Panc1 (cell line): ENCODE measurements around the gene ABCC1. TPM values are rescaled to one million over a fixed set of nuclear protein-coding genes. Genes with fewer than 3 reads are reported as not detected.

Experiments
- ATAC-seq: fragments of 200-7000 bp; cut with Tn5 transposase; 2 replicates; pipeline ENCODE4 v1.9.1; 2020; ENCODE audit warnings: mild to moderate bottlenecking, moderate library complexity
- BruUV-seq: library from RNA; stranded (reverse); fragments of 400-500 nt; replicated peaks from 2 replicates; lab custom pipeline; 2021; lab: Mats Ljungman, UMichigan
- CTCF ChIA-PET: fragments of 300-600 bp; sonication (Branson Sonifier 250); formaldehyde crosslinking; loops from one replicate; lab custom pipeline; 2022; ENCODE audit warnings: antibody characterized with exemption; lab: Charles Lee
- POLR2A ChIA-PET: fragments of 300-600 bp; sonication (Branson Sonifier 250); formaldehyde crosslinking; loops from one replicate; lab custom pipeline; 2022; ENCODE audit warnings: antibody characterized with exemption; lab: Charles Lee
- DNase-seq: peaks from one replicate; pipeline ENCODE4 v3.0.0-alpha.2; 2010; ENCODE audit warnings: low read depth, low spot score
- H3K27ac ChIP-seq: 2 replicates; pipeline ENCODE4 v1.5.1; 2011; ENCODE audit warnings: mild to moderate bottlenecking, low read length, inconsistent platforms
- H3K27me3 ChIP-seq: fragments of 200-500 bp; sonication (Bioruptor generic); 2 replicates; pipeline ENCODE4 v1.6.0; 2014; ENCODE audit warnings: low read length, inconsistent platforms; ENCODE audit not compliant: control insufficient read depth, insufficient read depth
- H3K36me3 ChIP-seq: fragments of 200-500 bp; sonication (Bioruptor generic); 2 replicates; pipeline ENCODE4 v1.5.1; 2014; ENCODE audit warnings: inconsistent platforms, mild to moderate bottlenecking, low read length, moderate library complexity; ENCODE audit not compliant: control insufficient read depth, insufficient read depth
- H3K4me1 ChIP-seq: 2 replicates; pipeline ENCODE4 v1.5.1; 2011; ENCODE audit warnings: inconsistent platforms, mild to moderate bottlenecking, low read length, moderate library complexity; ENCODE audit not compliant: control insufficient read depth, insufficient read depth
- H3K4me3 ChIP-seq, 2 experiments: 2 replicates each; pipeline ENCODE4 v1.5.1; 2011 to 2012; ENCODE audit warnings: low read depth in 2 of 2, low read length in 2 of 2, mild to moderate bottlenecking in 2 of 2, inconsistent platforms in 1 of 2, moderate library complexity in 1 of 2
- H3K9me3 ChIP-seq: fragments of 200-500 bp; sonication (Bioruptor generic); 2 replicates; pipeline ENCODE4 v1.5.1; 2014; ENCODE audit warnings: low read depth, mild to moderate bottlenecking, inconsistent platforms, low read length, moderate library complexity; ENCODE audit not compliant: control insufficient read depth, insufficient read depth
- CTCF ChIP-seq: fragments of 450-650 bp; IDR thresholded peaks from 2 replicates; pipeline ENCODE4 v1.5.1; 2017; ENCODE audit warnings: mild to moderate bottlenecking
- POLR2AphosphoS5 ChIP-seq: IDR thresholded peaks from 2 replicates; pipeline ENCODE4 v1.6.1; 2012; ENCODE audit warnings: mild to moderate bottlenecking, low read depth, low read length, moderate library complexity
- REST ChIP-seq, 2 experiments: IDR thresholded peaks; 2 replicates each; pipeline ENCODE4 v1.6.1; 2011 to 2012; ENCODE audit warnings: low read depth in 2 of 2, control low read depth in 1 of 2, low read length in 1 of 2, mild to moderate bottlenecking in 1 of 2, moderate library complexity in 1 of 2; ENCODE audit not compliant: insufficient read depth in 1 of 2
- SIN3A ChIP-seq: IDR thresholded peaks from 2 replicates; pipeline ENCODE4 v1.6.1; 2012; ENCODE audit warnings: low read depth, mild to moderate bottlenecking, low read length, moderate library complexity, borderline replicate concordance; ENCODE audit not compliant: insufficient read depth
- TCF7L2 ChIP-seq: IDR thresholded peaks from 2 replicates; pipeline ENCODE4 v1.6.1; 2011; ENCODE audit warnings: mild to moderate bottlenecking, low read depth, low read length, inconsistent platforms
- in situ Hi-C: cut with HindIII; loops from 2 replicates; pipeline ENCODE4 v1.10.0; 2016; ENCODE audit warnings: low sequenced_read_pairs, low pct_unique_long_range_greater_than_20kb
- intact Hi-C: fragments of 100-400 bp; cut with micrococcal nuclease; formaldehyde crosslinking; loops from one replicate; pipeline ENCODE4 v1.10.0; 2022; ENCODE audit not compliant: unreplicated experiment
- total RNA-seq: library from RNA; stranded (reverse); gene quantifications from one replicate; pipeline ENCODE4 v1.2.1, GENCODE V29; 2021; ENCODE audit not compliant: unreplicated experiment

Gene ABCC1
- total RNA-seq, 1 experiment from 2014 or later: 296 TPM

- in situ Hi-C loops (no loop called here), intact Hi-C loops (no loop called here)
- CTCF ChIA-PET: no interaction called here
- TF ChIP-seq REST (IDR thresholded peaks at IDR 0.05; ENCODE audit: insufficient read depth in 1 of 2, low read depth in 2 of 2, low read length in 1 of 2): no peak
- no peak for TF ChIP-seq SIN3A
- no peak for TF ChIP-seq TCF7L2
- no peak for TF ChIP-seq POLR2AphosphoS5
- no peak for TF ChIP-seq CTCF
- POLR2A ChIA-PET: no interaction called here
- H3K9me3 ChIP-seq: no peaks in the 10 kb centered on the region
- DNase-seq: no peak
- no peaks in the 10 kb centered on the region for H3K27me3 ChIP-seq
- H3K27ac ChIP-seq: no peak overlapping the region
- H3K4me3 ChIP-seq: no peak overlapping the region
- BruUV-seq: no TSS peak
- no peaks in the 10 kb centered on the region for H3K4me1 ChIP-seq
- no peak for ATAC-seq
- no peaks in the 10 kb centered on the region for H3K36me3 ChIP-seq
Observed at GRCh38 chr16:16185095-16185494, 235.7 kb downstream of the ABCC1 start.

- in situ Hi-C loops (no loop called here), intact Hi-C loops (no loop called here)
- H3K9me3 ChIP-seq: no peaks in the 10 kb centered on the region
- H3K27ac ChIP-seq: no peak overlapping the region
- ATAC-seq: no peak
- H3K4me1 ChIP-seq: no peaks in the 10 kb centered on the region
- no peaks in the 10 kb centered on the region for H3K27me3 ChIP-seq
- ChIA-PET POLR2A (no interaction called here), CTCF (no interaction called here)
- DNase-seq: no peak
- TF ChIP-seq TCF7L2 (no peak), SIN3A (no peak), REST (IDR thresholded peaks at IDR 0.05; ENCODE audit: insufficient read depth in 1 of 2, low read depth in 2 of 2, low read length in 1 of 2) (no peak), POLR2AphosphoS5 (no peak), CTCF (no peak)
- BruUV-seq: no TSS peak
- no peak overlapping the region for H3K4me3 ChIP-seq
- no peaks in the 10 kb centered on the region for H3K36me3 ChIP-seq
Observed at GRCh38 chr16:16186820-16187219, 237.4 kb downstream of the ABCC1 start.
